NCI-H748 (cell line): ENCODE data around the gene OR14A16.

Experiments
- DNase-seq: peaks from one replicate; lab custom pipeline; 2025; ENCODE audit not compliant: unreplicated experiment; lab: John Stamatoyannopoulos, UW

Gene OR14A16, protein sequence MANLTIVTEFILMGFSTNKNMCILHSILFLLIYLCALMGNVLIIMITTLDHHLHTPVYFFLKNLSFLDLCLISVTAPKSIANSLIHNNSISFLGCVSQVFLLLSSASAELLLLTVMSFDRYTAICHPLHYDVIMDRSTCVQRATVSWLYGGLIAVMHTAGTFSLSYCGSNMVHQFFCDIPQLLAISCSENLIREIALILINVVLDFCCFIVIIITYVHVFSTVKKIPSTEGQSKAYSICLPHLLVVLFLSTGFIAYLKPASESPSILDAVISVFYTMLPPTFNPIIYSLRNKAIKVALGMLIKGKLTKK

DNA sequence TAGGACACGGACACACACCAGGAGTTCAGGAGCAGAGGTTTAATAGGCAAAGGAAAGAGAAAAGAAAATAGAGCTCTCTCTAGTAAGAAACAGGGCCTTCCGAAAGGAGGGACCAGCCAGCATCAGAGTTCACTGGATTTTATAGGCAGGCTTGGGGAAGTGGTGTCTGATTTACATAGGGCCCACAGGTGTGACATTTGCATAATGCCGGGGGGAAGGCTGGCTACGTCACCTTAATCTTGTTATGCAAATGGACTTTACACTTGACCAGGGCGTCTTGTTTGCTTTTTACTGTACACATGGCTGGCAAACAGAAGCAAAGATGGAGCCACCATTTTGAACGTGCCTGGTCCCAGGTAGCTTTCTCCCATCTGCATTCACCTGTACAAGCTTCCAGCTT, at the start of gene OR14A16:
TSS of gene OR14A16 (minus strand) at position 97 of the 400 bp plus-strand sequence. CDS start 8,390 bp downstream, outside the sequence.
- peak; percentile 56 for DNase-seq

DNA sequence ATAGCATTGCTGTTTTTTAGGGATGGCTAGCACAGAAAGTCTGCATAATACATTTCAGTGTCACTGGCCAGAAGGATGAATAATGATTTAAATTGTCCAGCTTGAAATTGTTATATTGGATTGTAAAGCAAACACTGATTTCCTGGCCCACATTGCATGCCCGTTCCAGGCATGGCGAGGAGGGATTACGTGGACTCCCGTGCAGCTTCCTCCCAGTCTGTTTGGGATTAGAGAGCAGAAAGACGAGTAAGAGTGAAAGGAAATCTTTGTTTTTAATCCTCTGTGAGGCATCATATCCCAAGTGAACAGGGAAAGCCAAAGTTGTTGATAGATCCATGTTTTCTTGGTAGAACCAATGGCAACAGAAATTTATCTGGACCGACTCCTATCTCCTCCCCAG, 41.5 kb upstream of the OR14A16 start:
- no peak for DNase-seq

DNA sequence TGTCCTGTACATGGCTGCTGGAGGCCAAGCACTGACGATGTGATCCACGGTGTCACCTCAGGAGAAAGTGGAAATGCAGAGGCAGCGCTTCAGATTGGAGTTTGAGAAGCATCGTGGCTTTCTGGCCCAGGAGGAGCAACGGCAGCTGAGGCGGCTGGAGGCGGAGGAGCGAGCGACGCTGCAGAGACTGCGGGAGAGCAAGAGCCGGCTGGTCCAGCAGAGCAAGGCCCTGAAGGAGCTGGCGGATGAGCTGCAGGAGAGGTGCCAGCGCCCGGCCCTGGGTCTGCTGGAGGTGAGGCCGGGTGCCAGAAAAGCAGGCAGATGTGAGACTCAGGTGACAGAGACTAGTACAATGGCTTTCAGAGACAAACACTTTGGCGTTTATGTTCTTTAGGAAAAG, 40.7 kb upstream of the OR14A16 start:
- DNase-seq = no peak

DNA sequence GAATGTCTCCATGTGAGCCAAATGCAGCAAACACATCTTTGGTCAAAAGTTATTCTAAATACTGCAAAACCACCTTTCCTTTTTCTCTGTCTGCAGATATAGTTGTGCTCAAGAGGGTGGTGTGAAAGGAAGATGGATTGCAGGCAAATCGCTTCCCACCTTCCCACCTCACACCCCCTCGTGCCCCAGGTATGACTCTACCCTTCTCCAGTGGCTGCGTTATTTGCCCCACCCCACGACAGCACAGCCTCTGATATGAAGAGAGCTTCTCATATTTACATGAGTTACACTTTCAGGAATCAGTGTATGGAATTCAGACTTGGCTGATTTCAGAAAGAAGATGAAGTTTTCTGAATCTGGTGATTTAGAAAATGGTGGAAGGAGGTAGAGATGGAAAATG, 38.8 kb upstream of the OR14A16 start:
- no peak for DNase-seq

DNA sequence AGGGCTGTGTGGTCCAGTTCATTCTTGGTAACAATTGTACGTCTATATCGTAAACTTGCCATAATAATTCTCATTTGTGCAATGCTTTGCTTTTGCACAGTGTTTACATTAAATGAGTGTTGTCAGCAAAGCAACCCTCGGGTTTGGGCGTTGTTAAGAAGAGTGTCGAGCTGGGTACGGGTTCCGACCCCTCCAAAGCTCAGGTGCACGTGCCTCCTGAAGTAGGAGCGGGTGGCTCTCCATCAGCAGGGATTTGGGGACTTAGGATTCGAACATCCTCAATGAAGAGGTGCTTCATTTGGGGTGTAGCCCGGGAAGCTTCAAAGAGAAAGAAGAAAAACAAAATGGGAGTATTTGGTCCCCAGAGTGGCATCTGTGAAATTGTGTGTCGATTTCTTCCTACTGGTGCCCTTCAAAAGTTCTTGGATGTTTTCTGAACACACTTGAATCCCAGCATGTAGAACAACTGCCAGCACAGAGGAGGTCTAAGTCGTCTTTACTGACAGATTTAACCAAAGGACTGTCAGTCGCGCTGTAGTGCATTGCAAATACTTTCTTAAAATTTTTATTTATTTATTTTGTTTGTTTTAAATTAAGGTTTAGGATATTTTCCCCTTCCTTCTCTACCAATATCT, 34.2 kb upstream of the OR14A16 start:
- DNase-seq = no peak

DNA sequence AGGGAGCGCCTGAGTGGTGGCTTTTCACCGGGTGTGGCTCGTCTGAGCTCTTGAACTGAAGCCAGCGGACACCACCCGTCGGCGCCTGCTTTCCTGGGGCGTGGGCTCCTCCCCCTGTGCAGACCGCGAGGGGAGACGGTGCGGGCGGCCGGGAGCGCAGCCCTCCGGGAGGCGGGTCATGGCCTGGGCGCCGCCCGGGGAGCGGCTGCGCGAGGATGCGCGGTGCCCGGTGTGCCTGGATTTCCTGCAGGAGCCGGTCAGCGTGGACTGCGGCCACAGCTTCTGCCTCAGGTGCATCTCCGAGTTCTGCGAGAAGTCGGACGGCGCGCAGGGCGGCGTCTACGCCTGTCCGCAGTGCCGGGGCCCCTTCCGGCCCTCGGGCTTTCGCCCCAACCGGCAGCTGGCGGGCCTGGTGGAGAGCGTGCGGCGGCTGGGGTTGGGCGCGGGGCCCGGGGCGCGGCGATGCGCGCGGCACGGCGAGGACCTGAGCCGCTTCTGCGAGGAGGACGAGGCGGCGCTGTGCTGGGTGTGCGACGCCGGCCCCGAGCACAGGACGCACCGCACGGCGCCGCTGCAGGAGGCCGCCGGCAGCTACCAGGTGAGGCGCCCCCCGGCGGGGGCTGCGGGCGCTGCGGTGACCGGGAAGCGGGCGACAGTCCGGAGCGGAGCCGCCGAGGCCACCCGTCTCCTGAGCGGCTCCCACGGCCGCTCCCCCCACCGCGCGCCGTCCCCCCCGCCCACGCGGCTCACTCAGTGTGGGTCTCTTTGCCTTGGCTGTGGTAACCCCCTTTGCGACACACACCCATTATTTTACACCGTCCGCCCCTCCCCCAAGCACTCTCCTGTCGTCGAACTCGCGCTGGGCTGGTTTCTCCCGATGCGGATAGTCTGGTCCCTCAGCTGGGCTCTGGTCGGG, 33.4 kb upstream of the OR14A16 start, which contains the start of gene TRIM58:
TSS of gene TRIM58 (plus strand) at position 119 of the 916 bp plus-strand sequence. CDS start at position 179, 60 bp downstream.
- DNase-seq = peak; percentile 73

DNA sequence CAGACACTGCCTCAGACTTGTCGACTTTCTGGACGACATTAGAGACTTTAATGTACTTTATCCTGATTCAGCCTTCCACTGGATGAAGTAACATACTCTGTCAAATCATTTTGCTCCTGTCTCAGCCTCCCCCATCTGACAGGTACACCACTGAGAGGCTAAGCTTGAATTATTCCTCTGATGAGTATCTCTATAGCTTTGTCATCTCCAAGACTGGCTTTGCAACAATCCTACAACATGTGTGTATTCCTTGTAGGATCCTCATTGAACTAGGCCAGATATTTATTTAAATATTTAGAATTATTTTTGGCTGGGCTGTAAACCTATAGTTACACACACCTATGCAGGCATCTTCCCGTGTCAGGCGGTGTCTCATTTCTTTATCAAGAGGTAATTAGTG, 32.0 kb upstream of the OR14A16 start:
- no peak for DNase-seq

DNA sequence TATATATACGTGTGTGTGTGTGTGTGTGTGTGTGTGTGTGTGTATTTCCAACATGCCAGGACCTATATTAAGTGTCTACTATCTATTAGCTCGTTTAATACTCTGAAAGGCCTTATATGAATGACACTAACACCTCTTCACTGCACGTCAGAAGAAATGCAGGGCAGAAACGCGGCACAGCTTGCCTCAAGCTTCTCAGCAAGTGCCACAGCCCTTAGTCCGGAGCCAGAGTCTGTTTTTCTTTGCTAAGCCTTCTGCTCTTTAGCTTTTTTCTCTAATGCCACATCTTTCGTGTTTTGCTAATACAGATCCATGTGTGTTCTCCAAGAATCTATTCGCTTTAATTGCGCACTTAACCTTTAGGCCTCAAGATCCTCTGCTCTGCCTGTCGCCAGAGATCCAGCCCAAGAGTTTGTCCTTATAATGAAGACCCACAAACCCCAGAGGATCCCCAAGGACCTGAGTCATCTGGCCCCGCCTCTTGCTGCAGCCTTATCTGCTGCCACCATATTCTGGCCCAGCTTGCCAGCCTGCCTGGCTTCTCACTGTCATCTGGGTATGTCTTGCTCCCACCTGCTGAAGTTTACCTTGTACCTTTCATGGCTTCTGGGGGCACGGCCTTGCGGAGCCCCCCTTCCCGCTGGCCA, 31.1 kb upstream of the OR14A16 start:
- DNase-seq = no peak

DNA sequence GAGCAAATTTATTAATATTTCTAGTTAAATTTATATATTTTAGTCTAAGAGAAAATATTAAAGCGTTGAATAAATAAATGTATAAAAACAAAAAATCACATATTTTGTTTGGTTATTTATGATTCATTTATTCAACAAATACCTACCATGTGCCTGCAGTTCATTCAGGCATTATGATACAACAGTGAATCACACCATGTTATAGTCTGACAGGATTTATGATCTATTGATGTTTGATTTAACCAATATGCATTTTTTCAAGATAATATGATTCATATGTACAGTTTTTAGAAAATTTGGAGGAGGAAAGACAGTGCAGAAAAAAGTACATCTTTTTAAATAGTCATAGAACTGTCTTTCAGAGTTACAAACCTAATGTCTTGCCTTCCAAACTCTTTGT, 25.7 kb upstream of the OR14A16 start:
- no peak for DNase-seq

DNA sequence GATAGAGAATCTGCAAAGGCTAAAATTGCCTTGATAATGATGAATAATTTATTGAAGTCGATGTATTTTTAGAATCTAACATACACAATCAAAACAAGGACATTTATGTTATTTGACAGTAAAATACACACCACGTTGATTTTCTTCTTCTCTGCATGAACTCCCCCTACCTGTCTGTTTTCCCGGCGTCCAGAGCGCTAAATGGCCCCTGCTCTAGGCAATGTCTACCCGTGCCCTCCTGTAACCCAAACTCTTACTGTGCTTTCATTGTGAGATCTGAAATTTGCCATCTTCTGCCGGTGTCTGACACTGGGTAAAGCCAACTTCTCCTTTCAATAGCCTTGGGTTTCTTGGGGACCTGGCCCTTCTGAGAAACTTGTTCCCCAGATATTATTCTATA, 24.4 kb upstream of the OR14A16 start:
- DNase-seq = no peak

DNA sequence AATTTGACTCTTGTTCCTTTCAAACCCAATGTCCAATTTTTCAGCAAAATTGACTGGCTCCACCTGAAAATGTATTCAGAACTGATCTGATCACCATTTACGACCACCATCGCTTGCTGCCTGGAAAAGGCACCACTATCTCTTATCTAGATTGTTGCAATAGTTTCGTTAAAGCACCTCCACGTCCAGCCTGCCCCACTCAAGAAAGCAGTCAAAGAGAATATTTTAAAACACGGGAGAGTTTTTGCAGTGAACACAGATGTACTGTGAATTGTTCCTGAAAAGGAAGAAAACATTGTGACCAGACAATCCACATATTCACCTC, 21.7 kb upstream of the OR14A16 start:
- DNase-seq = no peak

DNA sequence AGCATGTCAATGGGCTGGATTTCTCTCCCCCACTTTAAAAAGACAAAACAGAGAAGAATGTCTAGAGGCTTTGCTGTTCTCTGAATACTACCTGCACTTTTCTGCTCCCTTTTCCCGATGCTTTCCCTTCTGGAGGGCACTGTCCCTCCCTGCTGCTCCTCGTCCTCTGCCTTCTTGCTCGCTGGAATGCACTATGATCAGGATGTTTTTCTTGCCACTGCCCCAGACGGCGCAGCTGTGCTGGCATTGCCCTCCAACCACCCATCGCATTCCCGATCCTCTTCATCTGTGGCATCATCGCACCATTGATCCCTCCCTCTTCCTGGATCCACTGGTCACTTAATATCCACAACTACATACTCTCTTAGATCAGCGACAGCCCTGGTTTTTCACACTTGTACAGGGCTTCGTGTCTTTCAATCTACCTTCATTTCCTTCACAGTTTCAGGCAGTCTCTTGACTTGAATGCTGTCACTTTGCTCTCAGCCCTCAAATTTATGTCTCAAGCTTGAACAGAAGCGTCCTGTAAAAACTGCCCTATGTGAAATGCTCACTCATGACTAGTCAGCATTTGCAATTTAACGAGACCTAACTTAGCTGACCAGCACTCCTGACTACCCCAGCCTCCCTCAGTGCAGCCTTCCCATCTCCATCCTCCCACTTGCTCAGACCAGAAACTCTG, 21.2 kb upstream of the OR14A16 start:
- DNase-seq = no peak

DNA sequence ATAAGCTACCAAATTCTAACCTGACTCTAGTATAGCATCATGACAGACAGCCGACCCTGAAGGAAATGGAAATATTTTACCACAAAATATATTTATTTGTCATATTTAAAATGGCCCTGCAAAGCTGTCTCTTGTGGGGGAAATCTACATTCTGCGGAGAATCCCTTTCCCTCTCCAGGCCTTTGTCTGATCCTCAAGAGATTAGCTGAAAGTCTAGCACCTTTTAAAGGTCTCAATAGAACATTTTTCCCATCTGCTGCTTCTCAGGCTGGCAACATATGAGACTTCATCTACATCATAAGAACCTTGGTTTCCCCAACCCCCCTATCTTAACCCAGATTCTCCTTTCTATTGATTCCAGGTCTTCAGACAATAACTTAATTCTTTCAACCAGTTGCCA, 19.5 kb upstream of the OR14A16 start:
- no peak for DNase-seq

DNA sequence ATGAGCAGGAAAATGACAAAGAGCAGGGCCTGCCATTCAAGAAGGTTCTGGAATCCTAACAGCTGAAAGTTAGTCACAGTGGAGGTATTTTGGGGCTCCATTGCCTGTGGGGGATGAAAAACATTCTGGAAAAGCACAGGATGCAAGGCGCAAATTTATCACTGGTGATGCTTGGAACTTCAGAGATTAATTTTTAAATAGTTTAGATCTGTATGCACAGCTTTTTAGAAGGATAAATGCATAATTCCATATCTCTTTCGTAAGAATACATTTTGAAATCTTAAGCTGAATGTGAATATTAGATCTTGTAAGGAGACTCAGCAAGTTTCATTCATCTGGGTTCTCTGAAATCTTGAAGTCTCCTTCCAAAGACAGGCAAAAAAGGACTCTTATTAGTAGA, 17.9 kb upstream of the OR14A16 start, which contains the start of gene OR11L1:
TSS of gene OR11L1 (minus strand) at position 101 of the 400 bp plus-strand sequence. CDS start at position 101, 0 bp downstream.
- no peak for DNase-seq

DNA sequence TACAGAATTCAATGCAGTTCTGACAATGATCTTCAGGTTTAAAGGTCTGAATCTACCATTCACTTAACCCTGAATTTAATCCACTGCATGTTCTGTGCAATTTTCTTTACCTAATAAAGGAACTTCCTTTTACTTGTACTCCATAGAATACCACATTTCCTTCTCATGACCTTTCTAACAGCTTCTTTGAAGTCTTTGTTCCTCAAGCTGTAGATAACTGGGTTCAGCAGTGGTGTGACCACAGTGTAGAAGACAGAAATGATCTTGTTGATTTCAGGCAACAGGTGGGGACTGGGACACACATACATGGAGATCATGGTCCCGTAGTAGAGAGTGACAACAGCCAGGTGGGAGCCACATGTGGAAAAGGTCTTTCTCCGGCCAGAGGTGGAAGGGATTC, 16.9 kb upstream of the OR14A16 start:
- DNase-seq = no peak

DNA sequence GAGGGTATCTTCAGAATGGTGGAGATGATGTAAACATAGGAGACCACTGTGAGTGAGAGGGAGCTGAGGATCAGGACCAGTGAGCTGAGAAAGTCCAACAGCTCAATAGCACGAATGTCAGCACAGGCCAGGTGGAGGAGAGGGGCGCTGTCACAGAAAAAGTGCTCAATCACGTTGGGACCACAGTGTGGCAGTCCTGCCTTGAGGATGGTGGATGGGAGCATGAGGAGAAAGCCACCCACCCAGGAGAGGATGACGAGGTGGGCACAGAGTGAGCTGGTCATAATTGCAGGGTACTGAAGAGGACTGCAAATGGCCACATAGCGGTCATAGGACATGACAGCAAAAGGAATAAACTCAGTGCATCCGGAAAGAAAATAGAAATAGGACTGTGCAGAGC, 9.7 kb upstream of the OR14A16 start:
- DNase-seq = no peak

DNA sequence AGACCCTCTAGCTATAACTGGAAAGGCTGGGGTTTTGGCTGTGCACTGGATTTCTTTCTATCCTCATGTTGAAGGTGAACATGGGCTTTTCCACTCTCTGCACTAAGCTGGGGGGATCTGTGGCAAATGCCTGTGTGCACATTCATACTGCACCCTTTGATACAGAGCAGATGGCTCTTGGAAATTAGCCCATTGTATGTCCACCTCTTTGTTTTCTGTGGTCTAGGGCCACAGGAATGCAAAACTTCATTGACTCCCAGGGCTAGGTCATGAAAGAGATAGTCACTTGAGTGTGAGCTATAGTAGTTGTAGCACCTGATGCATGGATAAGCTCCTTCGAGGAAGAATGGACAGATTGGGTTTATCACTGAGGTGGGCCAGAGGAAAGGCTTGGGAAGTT, 5.7 kb upstream of the OR14A16 start:
- DNase-seq = no peak

DNA sequence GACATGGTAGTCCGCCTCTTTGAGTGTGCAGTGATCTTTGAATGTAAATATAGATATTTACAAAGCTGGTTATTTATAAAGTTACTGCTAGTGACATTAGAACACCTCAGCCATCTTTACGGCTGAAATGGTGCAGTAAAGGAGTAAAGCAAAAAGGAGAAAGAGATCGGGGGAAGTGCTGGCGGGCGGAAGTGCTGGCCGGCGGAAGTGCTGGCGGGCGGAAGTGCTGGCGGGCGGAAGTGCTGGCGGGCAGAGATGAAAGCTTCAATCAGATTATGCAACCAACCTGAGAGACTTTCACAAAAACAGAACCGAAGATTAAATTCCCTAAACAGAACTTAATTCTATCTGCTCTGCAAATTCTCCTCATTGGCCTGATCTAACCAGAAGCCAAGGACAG, 1.4 kb upstream of the OR14A16 start:
- no peak for DNase-seq

DNA sequence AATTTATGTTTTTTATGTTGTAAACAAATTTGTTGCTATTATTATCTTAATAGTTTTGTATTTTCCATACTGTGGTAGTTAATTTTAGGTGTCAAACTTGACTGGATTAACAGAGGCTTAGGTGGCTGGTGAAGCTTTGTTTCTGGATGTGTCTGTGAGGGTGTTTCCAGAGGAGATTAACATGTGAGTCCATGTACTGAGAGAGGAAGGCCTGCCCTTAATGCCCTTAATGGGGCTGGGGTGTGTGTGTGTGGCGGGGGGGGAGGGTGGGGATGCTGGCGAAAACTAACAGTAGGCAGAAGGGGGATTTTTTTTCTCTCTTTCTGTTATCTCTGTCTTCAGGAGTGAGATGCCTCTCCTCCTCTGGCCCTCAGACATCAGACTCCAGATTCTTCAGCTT, 1.9 kb downstream of the OR14A16 start:
- DNase-seq = no peak

DNA sequence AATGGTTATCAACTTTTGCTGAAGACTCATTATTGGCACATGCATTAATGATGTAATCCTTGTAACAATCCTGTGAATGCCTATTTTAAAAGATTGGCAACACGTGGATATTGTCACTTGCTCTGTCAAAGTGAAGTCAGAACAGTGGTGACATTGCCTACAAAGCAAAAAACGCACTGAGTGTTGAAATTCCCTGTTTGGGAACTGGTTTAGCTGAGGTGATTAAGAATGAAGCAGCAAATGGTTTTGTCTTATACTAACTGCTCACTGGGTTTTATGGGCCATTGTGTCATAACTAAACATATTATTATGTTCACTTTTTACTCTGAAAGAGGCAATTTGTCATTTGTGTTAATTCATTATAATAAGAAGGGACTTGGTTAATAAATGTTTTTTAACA, 11.3 kb downstream of the OR14A16 start:
- DNase-seq = no peak

DNA sequence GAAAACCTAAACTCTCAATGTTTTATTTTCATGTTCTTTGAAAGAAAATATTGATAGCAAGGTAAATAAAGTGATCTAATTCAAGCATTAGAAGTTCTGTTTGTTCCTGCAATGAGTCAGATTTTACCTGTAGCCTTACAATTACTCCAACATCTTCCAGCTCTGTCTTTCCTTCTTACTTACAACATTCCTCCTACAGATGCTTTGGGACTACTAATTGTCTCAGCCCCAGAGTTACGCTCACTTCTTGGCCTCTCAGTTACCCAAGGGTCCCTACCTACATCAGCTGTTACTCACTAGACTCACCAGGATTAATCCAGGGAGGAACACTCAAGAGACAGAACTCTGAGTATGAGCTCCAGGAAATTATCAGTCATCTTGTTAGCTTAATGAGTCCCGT, 26.4 kb downstream of the OR14A16 start:
- DNase-seq = no peak
